Activated CD4-positive, alpha-beta T cell treated with anti-CD3 and anti-CD28 coated beads for 24 hours (primary cell): Measurements from ENCODE around the gene ATG2B.

Source experiments
- DNase-seq, 2 donors: peaks; one replicate each; pipeline ENCODE4 v3.0.0-alpha.2; 2020; ENCODE audit warnings: low read depth in 2 of 2

Gene ATG2B

GRCh38 chr14:96309133-96309895, 53.8 kb downstream of the ATG2B start:
- DNase-seq, result no peak

- DNase-seq, result no peak
These were observed 55.7 kb downstream of the ATG2B start for GRCh38 chr14:96307434-96307833.

GRCh38 chr14:96304956-96305355, 58.2 kb downstream of the ATG2B start:
- DNase-seq, result no peak

- DNase-seq, result no peak
These were observed 59.2 kb downstream of the ATG2B start for GRCh38 chr14:96303981-96304380.

GRCh38 chr14:96299441-96299840, 63.7 kb downstream of the ATG2B start:
- DNase-seq, result no peak

GRCh38 chr14:96297997-96298515, 65.1 kb downstream of the ATG2B start:
- DNase-seq, result no peak

GRCh38 chr14:96297000-96297399, 66.1 kb downstream of the ATG2B start:
- DNase-seq, result no peak

- no peak for DNase-seq
These were observed 68.9 kb downstream of the ATG2B start for GRCh38 chr14:96294246-96294645.

- no peak for DNase-seq
These were observed 75.3 kb downstream of the ATG2B start for GRCh38 chr14:96287856-96288255.

GRCh38 chr14:96286251-96286650, 76.9 kb downstream of the ATG2B start:
- DNase-seq, result no peak

- DNase-seq, result no peak
These were observed 77.5 kb downstream of the ATG2B start for GRCh38 chr14:96285667-96286066.

GRCh38 chr14:96284430-96284829, 78.7 kb downstream of the ATG2B start:
- DNase-seq, result no peak

- DNase-seq, result no peak
These were observed 79.1 kb downstream of the ATG2B start for GRCh38 chr14:96284008-96284407.

- no peak for DNase-seq
These were observed 81.7 kb downstream of the ATG2B start for GRCh38 chr14:96281486-96281885.

- DNase-seq, result no peak
These were observed 83.0 kb downstream of the ATG2B start for GRCh38 chr14:96280104-96280503.

- DNase-seq, result no peak
These were observed 83.6 kb downstream of the ATG2B start for GRCh38 chr14:96279564-96279963.

- DNase-seq, result no peak
These were observed 85.3 kb downstream of the ATG2B start for GRCh38 chr14:96277890-96278289.

- DNase-seq, result peak; percentile 56 to 74
These were observed 87.7 kb downstream of the ATG2B start for GRCh38 chr14:96275177-96276112.

GRCh38 chr14:96274543-96274942, 88.6 kb downstream of the ATG2B start:
- DNase-seq, result no peak

- no peak for DNase-seq
These were observed 89.0 kb downstream of the ATG2B start for GRCh38 chr14:96274122-96274521.

- DNase-seq, result no peak
These were observed 89.5 kb downstream of the ATG2B start for GRCh38 chr14:96273629-96274028.

GRCh38 chr14:96272777-96273473, 90.2 kb downstream of the ATG2B start:
- DNase-seq, result no peak
